DMS79 (cell line): ENCODE results near the gene NEU4.

Experiments used
- DNase-seq: peaks from one replicate; lab custom pipeline; 2025; lab: John Stamatoyannopoulos, UW

The NEU4 gene

DNA sequence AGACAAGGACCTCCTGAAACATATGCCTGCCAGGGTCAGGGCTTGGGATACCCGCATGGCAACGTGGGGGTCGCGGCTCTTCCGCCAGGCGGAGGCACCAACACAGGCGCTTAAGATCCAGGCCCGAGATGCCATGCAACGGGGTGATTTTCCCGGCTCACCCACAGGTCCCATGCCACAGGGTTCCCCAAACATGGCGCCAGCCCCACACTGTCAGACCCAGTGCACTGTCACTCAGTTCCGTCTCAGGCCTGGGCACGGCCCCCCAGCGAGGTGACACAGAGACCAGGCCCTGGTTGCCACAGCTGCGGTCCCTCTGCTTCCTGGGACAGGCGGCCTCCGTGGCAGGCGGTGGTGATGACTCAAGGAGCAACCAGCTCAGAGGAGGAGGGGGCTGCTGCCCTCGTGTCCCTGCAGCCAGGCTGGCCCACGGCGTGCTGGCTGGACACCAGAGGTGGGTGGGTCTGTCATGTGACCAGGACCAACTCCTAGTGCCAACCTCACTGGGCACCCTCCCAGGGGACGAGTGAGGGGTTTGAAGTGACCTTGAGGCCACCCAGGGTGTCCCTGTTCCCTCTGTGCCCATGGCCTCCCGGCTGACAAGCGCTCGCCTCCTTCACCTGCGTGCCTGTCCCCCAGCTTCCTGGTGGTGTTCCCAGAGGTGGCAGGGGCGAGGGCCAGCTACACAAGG is 44.8 kb downstream of the NEU4 start:
- no peak for DNase-seq

- no peak for DNase-seq
Observed at GRCh38 chr2:241854342-241855244, 45.6 kb downstream of the NEU4 start.

- no peak for DNase-seq
Observed at GRCh38 chr2:241855245-241855887, 46.4 kb downstream of the NEU4 start.

- no peak for DNase-seq
Observed at GRCh38 chr2:241855888-241856422, 47.0 kb downstream of the NEU4 start.

DNA sequence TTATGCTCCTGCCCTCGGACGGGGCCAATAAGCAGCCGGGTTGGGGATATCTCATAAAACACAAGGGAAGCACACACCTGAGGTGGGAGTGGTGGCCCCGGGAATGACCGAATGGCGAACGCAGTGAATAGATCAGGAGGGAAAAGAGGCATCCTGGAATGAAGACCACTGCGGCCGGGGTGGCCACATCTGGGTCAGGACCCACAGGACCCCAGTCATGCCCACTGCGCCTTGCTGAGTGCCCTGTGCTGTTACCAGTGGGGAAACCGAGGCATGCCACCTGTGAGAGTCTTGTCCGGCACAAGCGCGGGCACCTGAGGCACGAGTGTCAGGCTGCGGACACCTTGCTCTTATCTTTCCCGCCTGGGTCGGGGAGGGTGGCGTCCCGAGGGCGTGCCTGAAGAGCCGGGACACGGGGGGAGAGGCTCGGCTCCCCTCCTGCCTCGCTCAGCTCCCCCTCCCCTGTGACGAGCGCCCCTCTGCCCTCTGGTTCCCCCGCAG is 48.1 kb downstream of the NEU4 start:
- no peak for DNase-seq

DNA sequence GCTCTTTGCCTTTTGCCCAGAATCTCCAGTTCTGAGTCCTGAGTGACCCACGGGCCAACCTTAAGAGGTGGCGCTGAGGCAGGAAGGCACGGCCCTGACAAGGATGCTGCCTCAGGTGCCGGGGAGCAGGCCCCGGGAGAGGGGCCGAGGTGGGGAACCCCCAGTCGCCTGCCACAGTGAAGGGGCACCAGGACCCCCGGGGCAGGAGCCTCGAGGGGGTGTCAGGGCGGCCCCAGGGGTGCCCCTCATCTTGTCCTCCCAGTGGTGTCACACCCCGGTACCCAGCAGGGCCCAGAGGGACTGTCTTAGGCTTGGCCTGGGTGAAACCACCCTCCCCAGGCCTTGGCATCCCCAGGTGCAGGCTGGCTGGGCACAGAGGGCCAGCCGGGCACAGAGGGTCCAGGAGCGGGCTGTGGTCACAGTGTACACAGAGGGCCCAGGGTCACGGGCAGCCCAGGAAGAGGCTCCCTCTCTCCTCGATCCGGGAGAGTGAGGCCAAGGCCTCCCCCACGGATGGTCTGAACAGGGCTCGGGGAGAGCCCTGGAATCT is 48.7 kb downstream of the NEU4 start:
- no peak for DNase-seq

- no peak for DNase-seq
Observed at GRCh38 chr2:241858206-241859016, 49.4 kb downstream of the NEU4 start, which contains the start of gene PDCD1. Gene PDCD1, minus strand, starts transcription at chr2:241858894. Its CDS starts 56 bp downstream, at chr2:241858838.

- no peak for DNase-seq
Observed at GRCh38 chr2:241859017-241859435, 50.0 kb downstream of the NEU4 start.

- DNase-seq, result no peak
Observed at GRCh38 chr2:241859436-241860183, 50.6 kb downstream of the NEU4 start.

- no peak for DNase-seq
Observed at GRCh38 chr2:241860184-241861078, 51.4 kb downstream of the NEU4 start.

GRCh38 chr2:241861264-241861663 is 52.3 kb downstream of the NEU4 start:
- no peak for DNase-seq

DNA sequence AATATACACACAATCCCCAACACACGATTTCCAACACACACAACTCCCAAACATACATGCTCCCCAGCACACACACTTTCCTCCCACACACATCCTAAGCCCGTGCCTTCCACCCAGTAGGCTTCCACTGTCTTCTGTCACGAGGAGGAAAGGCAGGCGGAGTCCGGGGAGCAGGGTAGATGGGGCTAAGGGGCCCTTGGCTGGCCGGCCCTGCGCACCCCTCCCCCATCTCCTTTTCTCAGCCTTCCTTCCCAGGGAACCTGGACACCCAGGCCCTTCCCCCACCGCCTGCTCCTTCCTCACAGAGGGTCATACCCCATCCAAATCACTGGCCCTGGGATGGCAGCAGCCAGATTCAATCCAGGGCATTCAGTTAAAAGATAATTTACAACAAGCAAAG is 53.1 kb downstream of the NEU4 start:
- no peak for DNase-seq

DNA sequence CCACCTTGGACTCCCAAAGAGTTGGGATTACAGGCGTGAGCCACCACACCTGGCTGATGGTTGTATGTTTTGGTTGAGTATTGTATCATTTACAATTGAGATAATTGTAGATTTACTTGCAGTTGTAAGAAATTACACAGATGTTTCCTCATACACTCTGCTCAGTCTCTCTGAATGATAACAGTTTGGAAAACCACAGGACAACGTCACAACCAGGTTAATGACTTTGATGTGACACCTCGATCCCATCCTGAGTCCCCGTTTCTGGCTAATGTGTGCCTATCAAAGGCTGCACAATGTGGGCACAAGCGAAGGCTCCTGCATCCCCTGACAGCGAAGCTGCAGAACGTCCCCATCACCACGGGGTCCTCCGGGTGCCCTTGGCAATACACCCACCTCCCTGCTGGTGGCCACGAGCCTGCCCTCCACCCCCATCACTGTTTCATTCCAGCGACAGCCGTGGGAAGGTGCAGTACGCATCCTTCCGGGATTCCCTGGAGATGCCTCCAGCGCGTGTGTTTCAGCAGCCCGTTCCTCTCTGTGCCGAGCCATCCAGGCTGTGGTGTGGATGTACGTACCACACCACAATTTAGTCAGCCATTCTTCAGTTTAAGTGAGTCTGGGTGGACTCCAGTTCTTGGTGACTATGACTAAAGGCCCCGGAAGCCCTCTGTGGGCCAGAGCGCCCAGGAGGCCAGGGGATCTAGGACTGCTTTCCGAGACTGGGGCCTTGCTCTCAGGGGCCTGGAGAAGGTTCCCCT is 54.0 kb downstream of the NEU4 start:
- DNase-seq, result no peak

GRCh38 chr2:241863536-241863954 is 54.6 kb downstream of the NEU4 start:
- no peak for DNase-seq

- no peak for DNase-seq
Observed at GRCh38 chr2:241864168-241864849, 55.3 kb downstream of the NEU4 start.

- DNase-seq, result no peak
Observed at GRCh38 chr2:241864850-241865213, 55.8 kb downstream of the NEU4 start.

GRCh38 chr2:241865416-241865956 is 56.5 kb downstream of the NEU4 start:
- no peak for DNase-seq
